Liver (tissue), 3 donors: ENCODE data around the gene CDH4.

Experiments used
- CTCF ChIP-seq: fragments of 150-350 bp; IDR thresholded peaks from 2 replicates; pipeline ENCODE4 v1.5.1; 2017; ENCODE audit warnings: improper control_type of control experiment, low read depth, low read length; ENCODE audit not compliant: missing input control
- MAX ChIP-seq: IDR thresholded peaks from 2 replicates; pipeline ENCODE4 v1.6.1; 2016; ENCODE audit warnings: antibody characterized with exemption
- NR2F2 ChIP-seq: IDR thresholded peaks from 2 replicates; pipeline ENCODE4 v1.6.1; 2016; ENCODE audit warnings: antibody characterized with exemption
- REST ChIP-seq: IDR thresholded peaks from 2 replicates; pipeline ENCODE4 v1.6.1; 2016; ENCODE audit warnings: antibody characterized with exemption, mild to moderate bottlenecking
- TAF1 ChIP-seq: conservative IDR thresholded peaks from 2 replicates; pipeline ENCODE4 v1.6.1; 2016; ENCODE audit warnings: antibody characterized with exemption, mild to moderate bottlenecking
- YY1 ChIP-seq: IDR thresholded peaks from 2 replicates; pipeline ENCODE4 v1.6.1; 2016; ENCODE audit warnings: antibody characterized with exemption, mild to moderate bottlenecking
- donor health status: healthy.
- donor health status: healthy.

DNA sequence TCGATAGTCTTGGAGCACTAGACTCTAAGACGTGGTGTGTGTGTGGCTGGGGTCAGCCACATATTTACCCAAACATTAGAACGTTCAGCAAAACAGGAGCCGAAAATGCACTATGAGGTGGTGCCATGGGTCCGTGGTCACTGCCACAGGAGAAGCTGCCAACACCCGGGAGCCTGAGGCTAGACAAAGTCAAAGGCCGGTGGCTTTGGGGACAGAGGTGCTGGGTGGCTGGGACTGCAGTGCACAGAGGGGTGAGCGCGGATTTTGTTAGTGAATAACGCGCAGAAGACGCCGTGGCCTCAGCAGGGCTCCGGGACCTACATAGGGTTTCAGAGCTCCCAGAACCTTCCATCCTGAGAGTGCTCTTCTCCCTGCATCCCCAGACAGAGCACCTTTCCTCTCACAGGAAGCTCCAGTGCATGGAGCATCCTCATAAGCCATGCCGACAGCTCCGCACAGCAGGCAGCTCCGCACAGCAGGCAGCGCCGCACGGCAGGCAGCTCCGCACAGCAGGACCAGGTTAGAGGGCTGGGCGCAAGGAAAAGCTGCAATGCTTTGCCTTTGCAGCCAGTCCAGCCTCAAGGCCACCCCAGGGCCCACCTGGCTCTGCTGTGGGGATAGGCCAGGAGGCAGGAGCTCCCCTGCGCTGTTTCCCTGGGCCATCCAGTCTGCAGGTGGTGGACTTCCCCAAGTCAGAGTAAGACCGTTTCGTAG, 509.5 kb downstream of the CDH4 start:
- no peak for TF ChIP-seq CTCF
- no peak for TF ChIP-seq TAF1
- no peak for TF ChIP-seq REST
- TF ChIP-seq MAX: no peak
- TF ChIP-seq NR2F2: no peak
- no peak for TF ChIP-seq YY1
